Endothelial cell of umbilical vein (primary cell): ENCODE data around the gene RSPH6A. TPM values are rescaled to one million over a fixed set of nuclear protein-coding genes. Genes with fewer than 3 reads are reported as not detected.

Experiments used
- Bru-seq: library from RNA; stranded (reverse); fragments of 400-500 nt; gene quantifications from one replicate; lab custom pipeline; 2021; lab: Mats Ljungman, UMichigan
- BruChase-seq, 2 experiments: library from RNA; stranded (reverse); fragments of 400-500 nt; gene quantifications; one replicate each; lab custom pipeline; 2021; lab: Mats Ljungman, UMichigan
- BruUV-seq: library from RNA; stranded (reverse); fragments of 400-500 nt; replicated peaks from 2 replicates; lab custom pipeline; 2021; lab: Mats Ljungman, UMichigan
- CTCF ChIA-PET: fragments of 300-600, 350-600 bp; sonication (Branson Sonifier 250); formaldehyde crosslinking; loops from one replicate; lab custom pipeline; 2021; ENCODE audit warnings: antibody characterized with exemption, inconsistent platforms; lab: Charles Lee
- POLR2A ChIA-PET: fragments of 300-600, 350-600 bp; sonication (Branson Sonifier 250); formaldehyde crosslinking; loops from one replicate; lab custom pipeline; 2021; ENCODE audit warnings: antibody characterized with exemption, inconsistent platforms; lab: Charles Lee
- DNase-seq: peaks from one replicate; pipeline ENCODE4 v3.0.0-alpha.2; 2011; ENCODE audit warnings: low read depth, low spot score
- FAIRE-seq: peaks from 2 replicates; lab custom pipeline; 2011; peaks lifted over from hg19 to GRCh38; lab: Jason Lieb, UNC
- H2AFZ ChIP-seq: 2 replicates; pipeline ENCODE4 v1.6.0; 2012; ENCODE audit warnings: low read depth, low read length, control low read depth, inconsistent platforms
- H3K27ac ChIP-seq: 2 replicates; pipeline ENCODE4 v1.5.1; 2011; ENCODE audit warnings: low read depth, mild to moderate bottlenecking, control low read depth, low read length, moderate library complexity; ENCODE audit not compliant: insufficient read depth
- H3K27me3 ChIP-seq, 2 experiments: 2 replicates each; pipeline versions ENCODE4 v1.6.0 to v1.6.1; 2011; ENCODE audit warnings: low read length in 2 of 2, mixed read lengths in 1 of 2; ENCODE audit not compliant: control insufficient read depth in 2 of 2, insufficient read depth in 2 of 2
- H3K36me3 ChIP-seq, 2 experiments: 2 replicates in 1 of 2; 3 replicates in 1 of 2; pipeline ENCODE4 v1.5.1; 2011; ENCODE audit warnings: low read length in 2 of 2, mild to moderate bottlenecking in 1 of 2, moderate library complexity in 1 of 2; ENCODE audit not compliant: control insufficient read depth in 2 of 2, insufficient read depth in 2 of 2; ENCODE audit errors: extremely low read depth in 1 of 2
- H3K4me1 ChIP-seq: 3 replicates; pipeline ENCODE4 v1.5.1; 2011; ENCODE audit warnings: mild to moderate bottlenecking, low read length; ENCODE audit not compliant: control insufficient read depth, insufficient read depth; ENCODE audit errors: extremely low read depth
- H3K4me2 ChIP-seq: 2 replicates; pipeline ENCODE4 v1.6.1; 2011; ENCODE audit warnings: low read length, control low read depth, mixed read lengths; ENCODE audit not compliant: insufficient read depth
- H3K4me3 ChIP-seq, 3 experiments: fragments of 200-600 bp in 1 of 3; sonication (generic), shearing (Covaris generic) in 1 of 3; replicated peaks in 1 of 3; 2 replicates each; pipeline ENCODE4 v1.5.1; 2011 to 2016; ENCODE audit warnings: control low read depth in 3 of 3, low read length in 3 of 3, mild to moderate bottlenecking in 2 of 3, inconsistent platforms in 1 of 3, low read depth in 1 of 3, moderate library complexity in 1 of 3; ENCODE audit not compliant: insufficient read depth in 1 of 3
- H3K79me2 ChIP-seq: 2 replicates; pipeline ENCODE4 v1.6.0; 2012; ENCODE audit warnings: low read length, inconsistent platforms; ENCODE audit not compliant: control insufficient read depth, insufficient read depth
- H3K9ac ChIP-seq: replicated peaks from 2 replicates; pipeline ENCODE3; 2011; ENCODE audit warnings: low read length, control low read depth; ENCODE audit not compliant: insufficient read depth; ENCODE audit errors: extremely low read depth
- H3K9me1 ChIP-seq: replicated peaks from 3 replicates; pipeline ENCODE4 v1.6.0; 2011; ENCODE audit warnings: mild to moderate bottlenecking, low read length; ENCODE audit not compliant: control insufficient read depth, insufficient read depth; ENCODE audit errors: extremely low read depth
- H3K9me3 ChIP-seq: replicated peaks from 2 replicates; pipeline ENCODE4 v1.5.1; 2012; ENCODE audit warnings: low read length, inconsistent platforms; ENCODE audit not compliant: control insufficient read depth, insufficient read depth
- H4K20me1 ChIP-seq: replicated peaks from 2 replicates; pipeline ENCODE3; 2011; ENCODE audit warnings: mild to moderate bottlenecking, low read length; ENCODE audit not compliant: control insufficient read depth, insufficient read depth; ENCODE audit errors: extremely low read depth
- EZH2 ChIP-seq: IDR thresholded peaks from 2 replicates; pipeline ENCODE4 v1.6.1; 2012; ENCODE audit warnings: borderline replicate concordance, low read depth, mild to moderate bottlenecking, moderate library complexity, low read length, inconsistent platforms; ENCODE audit not compliant: severe bottlenecking
- FOS ChIP-seq: IDR thresholded peaks from 2 replicates; pipeline ENCODE4 v1.6.1; 2011; ENCODE audit warnings: mild to moderate bottlenecking, low read length, moderate library complexity, borderline replicate concordance; ENCODE audit not compliant: insufficient read depth
- GATA2 ChIP-seq: IDR thresholded peaks from 2 replicates; pipeline ENCODE4 v1.7.0; 2011; ENCODE audit warnings: low read depth, mild to moderate bottlenecking, moderate library complexity, mixed read lengths, low read length; ENCODE audit not compliant: insufficient read length, insufficient read depth
- JUN ChIP-seq: IDR thresholded peaks from 2 replicates; pipeline ENCODE4 v1.6.1; 2011; ENCODE audit warnings: borderline replicate concordance, low read depth; ENCODE audit not compliant: insufficient read length, insufficient read depth
- MYC ChIP-seq: IDR thresholded peaks from one replicate; pipeline ENCODE4 v1.6.1; 2011; ENCODE audit warnings: mild to moderate bottlenecking, low read depth, low read length
- POLR2A ChIP-seq: IDR thresholded peaks from 2 replicates; pipeline ENCODE4 v1.6.1; 2012; ENCODE audit warnings: low read depth, mild to moderate bottlenecking, control low read depth, low read length
- POLR2AphosphoS5 ChIP-seq: IDR thresholded peaks from 2 replicates; pipeline ENCODE4 v1.6.1; 2012; ENCODE audit warnings: low read depth, mild to moderate bottlenecking, control low read depth, low read length, moderate library complexity; ENCODE audit not compliant: insufficient read depth
- dilution Hi-C: fragments of 300-500 bp; cut with MboI; formaldehyde crosslinking; loops from one replicate; pipeline ENCODE4 v1.15.0; 2019; ENCODE audit warnings: low sequenced_read_pairs; ENCODE audit not compliant: extremely low pct_ligation_motif_present
- intact Hi-C: fragments of 100-400 bp; cut with micrococcal nuclease; formaldehyde crosslinking; loops from one replicate; pipeline ENCODE4 v1.10.0; 2022
- long read RNA-seq: library from polyadenylated mRNA; stranded (forward); transcript quantifications from one replicate; pipeline ENCODE4 v2.0.0, GENCODE V29; 2021
- polyA minus RNA-seq, 3 experiments: library from RNA; depleted of rRNA, polyadenylated mRNA; stranded (reverse); fragments of >200 nt; gene quantifications; 1 replicate in 1 of 3; 2 replicates in 2 of 3; pipeline ENCODE4 v1.2.3, GENCODE V29; 2011
- polyA plus RNA-seq, 4 experiments: library from polyadenylated mRNA; depleted of rRNA in 3 of 4; stranded (reverse) in 3 of 4; unstranded in 1 of 4; fragments of >200 nt; gene quantifications; 2 replicates each; pipeline versions ENCODE4 v1.2.1 to v1.2.3, GENCODE V29; 2011 to 2012; ENCODE audit warnings: missing spikeins in 1 of 4
- total RNA-seq: library from RNA; stranded (reverse); gene quantifications from 2 replicates; pipeline ENCODE4 v1.2.3, GENCODE V29; 2021
- TF ChIP-seq, protein P1 (sequence below): IDR thresholded peaks from 2 replicates; pipeline ENCODE4 v1.6.1; 2011; ENCODE audit not compliant: insufficient read depth, insufficient read length
- TF ChIP-seq, protein P2 (sequence below), 2 donors: IDR thresholded peaks; 1 replicate in 1 of 2; 2 replicates in 1 of 2; pipeline ENCODE4 v1.5.1; 2011; ENCODE audit warnings: low read length in 2 of 2, mild to moderate bottlenecking in 2 of 2, moderate library complexity in 2 of 2, control low read depth in 1 of 2, inconsistent platforms in 1 of 2, low read depth in 1 of 2; ENCODE audit not compliant: insufficient read depth in 1 of 2; ENCODE audit errors: extremely low read depth in 1 of 2

Gene RSPH6A
- total RNA-seq = 0.25 and 0.62 TPM in 2 replicates
- polyA plus RNA-seq = 0.03 TPM in 1 of 2 replicates, not detected in the other
- not detected in 2 replicates for polyA plus RNA-seq (2011; cell fraction: cytosol; rRNA removed)
- 0.20 and 0.21 TPM in 2 replicates for polyA plus RNA-seq (2011; cell fraction: nucleus; rRNA removed)
- polyA plus RNA-seq (2012) = not detected in 2 replicates
- polyA minus RNA-seq = 0.08 TPM in 1 of 2 replicates, not detected in the other
- polyA minus RNA-seq (2011; cell fraction: cytosol; rRNA and poly(A)+ RNA removed) = not detected
- 0.29 and 0.82 TPM in 2 replicates for polyA minus RNA-seq (2011; cell fraction: nucleus; rRNA and poly(A)+ RNA removed)
- percentile 18 among the genes with signal in this experiment for Bru-seq, nascent RNA
- BruChase-seq, experiment 1, labeled RNA remaining after a 6-hour chase = percentile 27 among the genes with signal in this experiment
- BruChase-seq, experiment 2, labeled RNA remaining after a 2-hour chase = percentile 18 among the genes with signal in this experiment
- long read RNA-seq = 0 reads

- H2AFZ ChIP-seq = peak within 1 kb of the TSS; percentile 29
- H3K79me2 ChIP-seq = no peaks in the 10 kb centered on the region
- FAIRE-seq = no peak
- no peak for DNase-seq
- TF ChIP-seq JUN = no peak
- no peak for TF ChIP-seq FOS
- TF ChIP-seq POLR2AphosphoS5 = no peak
- TF ChIP-seq, protein P1, sequence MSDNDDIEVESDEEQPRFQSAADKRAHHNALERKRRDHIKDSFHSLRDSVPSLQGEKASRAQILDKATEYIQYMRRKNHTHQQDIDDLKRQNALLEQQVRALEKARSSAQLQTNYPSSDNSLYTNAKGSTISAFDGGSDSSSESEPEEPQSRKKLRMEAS = no peak
- no peak for TF ChIP-seq EZH2
- TF ChIP-seq, protein P2, sequence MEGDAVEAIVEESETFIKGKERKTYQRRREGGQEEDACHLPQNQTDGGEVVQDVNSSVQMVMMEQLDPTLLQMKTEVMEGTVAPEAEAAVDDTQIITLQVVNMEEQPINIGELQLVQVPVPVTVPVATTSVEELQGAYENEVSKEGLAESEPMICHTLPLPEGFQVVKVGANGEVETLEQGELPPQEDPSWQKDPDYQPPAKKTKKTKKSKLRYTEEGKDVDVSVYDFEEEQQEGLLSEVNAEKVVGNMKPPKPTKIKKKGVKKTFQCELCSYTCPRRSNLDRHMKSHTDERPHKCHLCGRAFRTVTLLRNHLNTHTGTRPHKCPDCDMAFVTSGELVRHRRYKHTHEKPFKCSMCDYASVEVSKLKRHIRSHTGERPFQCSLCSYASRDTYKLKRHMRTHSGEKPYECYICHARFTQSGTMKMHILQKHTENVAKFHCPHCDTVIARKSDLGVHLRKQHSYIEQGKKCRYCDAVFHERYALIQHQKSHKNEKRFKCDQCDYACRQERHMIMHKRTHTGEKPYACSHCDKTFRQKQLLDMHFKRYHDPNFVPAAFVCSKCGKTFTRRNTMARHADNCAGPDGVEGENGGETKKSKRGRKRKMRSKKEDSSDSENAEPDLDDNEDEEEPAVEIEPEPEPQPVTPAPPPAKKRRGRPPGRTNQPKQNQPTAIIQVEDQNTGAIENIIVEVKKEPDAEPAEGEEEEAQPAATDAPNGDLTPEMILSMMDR (IDR thresholded peaks at IDR 0.05; ENCODE audit: extremely low read depth in 1 of 2, insufficient read depth in 1 of 2, low read depth in 1 of 2, low read length in 2 of 2) = no peak
- no peak for TF ChIP-seq MYC
- no peak for TF ChIP-seq POLR2A
- TF ChIP-seq GATA2 = no peak
- no peaks in the 10 kb centered on the region for H3K9me3 ChIP-seq
- no peak within 1 kb of the TSS for H3K9ac ChIP-seq
- dilution Hi-C loops (no loop called here), intact Hi-C loops (loop anchor here (5.0 kb wide), 1 partner anchor 182 kb away; the partner anchor contains the start of gene CCDC61)
- H3K36me3 ChIP-seq = peaks cover 2 to 5% of the 10 kb centered on the region in 2 experiments
- H4K20me1 ChIP-seq = no peaks in the 10 kb centered on the region
- H3K9me1 ChIP-seq = no peaks in the 10 kb centered on the region
- no peak within 1 kb of the TSS for H3K27ac ChIP-seq
- POLR2A ChIA-PET = no interaction called here
- no TSS peak for BruUV-seq
- H3K4me3 ChIP-seq = peak within 1 kb of the TSS; percentile 23 to 60 (median 35)
- peaks cover 18% of the 10 kb centered on the region for H3K4me1 ChIP-seq
- H3K4me2 ChIP-seq = peak within 1 kb of the TSS; percentile 19
- no peaks in the 10 kb centered on the region for H3K27me3 ChIP-seq
- CTCF ChIA-PET = interaction anchor here (1.2 kb wide), 2 partner anchors 46 to 262 kb away, joined by 3 to 4 read pairs; partner anchors contain the start of gene SIX5
Observed at GRCh38 chr19:45814851-45815480, at the start of gene RSPH6A. Gene RSPH6A (minus strand): TSS chr19:45815308. CDS start chr19:45815176, 132 bp downstream.
